PC-3 (cell line): ENCODE results near the gene ZNF462. TPM values are rescaled to one million over a fixed set of nuclear protein-coding genes. Genes with fewer than 3 reads are reported as not detected.

Experiments used
- ATAC-seq: fragments of 200-7000 bp; cut with Tn5 transposase; 2 replicates; pipeline ENCODE4 v1.9.1; 2020; ENCODE audit warnings: mild to moderate bottlenecking, moderate library complexity
- BruUV-seq: library from RNA; stranded (reverse); fragments of 400-500 nt; replicated peaks from 2 replicates; lab custom pipeline; 2021; lab: Mats Ljungman, UMichigan
- CTCF ChIA-PET: fragments of 300-600 bp; sonication (Branson Sonifier 250); formaldehyde crosslinking; loops from one replicate; lab custom pipeline; 2022; ENCODE audit warnings: antibody characterized with exemption; lab: Charles Lee
- POLR2A ChIA-PET: fragments of 300-600 bp; sonication (Branson Sonifier 250); formaldehyde crosslinking; loops from one replicate; lab custom pipeline; 2022; ENCODE audit warnings: antibody characterized with exemption; ENCODE audit not compliant: unreplicated experiment; lab: Charles Lee
- DNase-seq: peaks from one replicate; pipeline ENCODE4 v3.0.0-alpha.2; 2015
- H2AFZ ChIP-seq: fragments of 300-600 bp; sonication (generic); 2 replicates; pipeline ENCODE4 v1.6.0; 2016; ENCODE audit warnings: antibody characterized with exemption, low read length
- H3F3A ChIP-seq: fragments of 300-600 bp; sonication (generic); one replicate; pipeline ENCODE4 v1.6.0; 2017; ENCODE audit warnings: antibody characterized with exemption, low read length, control low read depth, mild to moderate bottlenecking; ENCODE audit not compliant: unreplicated experiment
- H3K27ac ChIP-seq: fragments of 300-600 bp; sonication (generic); 2 replicates; pipeline ENCODE4 v1.5.1; 2016; ENCODE audit warnings: mild to moderate bottlenecking, low read length
- H3K27me3 ChIP-seq: fragments of 300-600 bp; sonication (generic); 2 replicates; pipeline ENCODE4 v1.6.1; 2016; ENCODE audit warnings: low read length, mixed read lengths
- H3K36me3 ChIP-seq: fragments of 300-600 bp; sonication (generic); 2 replicates; pipeline ENCODE4 v1.6.1; 2016; ENCODE audit warnings: low read depth, mixed run types, low read length, mixed read lengths
- H3K4me1 ChIP-seq: fragments of 300-600 bp; sonication (generic); 2 replicates; pipeline ENCODE4 v1.5.1; 2016; ENCODE audit warnings: low read length; ENCODE audit not compliant: insufficient read depth
- H3K4me2 ChIP-seq: fragments of 300-600 bp; sonication (generic); 2 replicates; pipeline ENCODE4 v1.6.0; 2016; ENCODE audit warnings: low read length
- H3K4me3 ChIP-seq: fragments of 300-600 bp; sonication (generic); 2 replicates; pipeline ENCODE4 v1.5.1; 2016; ENCODE audit warnings: mild to moderate bottlenecking, low read length, mixed read lengths
- H3K79me2 ChIP-seq: fragments of 300-600 bp; sonication (generic); 2 replicates; pipeline ENCODE4 v1.6.1; 2017; ENCODE audit warnings: low read length, mixed read lengths
- H3K9ac ChIP-seq: fragments of 300-600 bp; sonication (generic); 2 replicates; pipeline ENCODE4 v1.6.0; 2016; ENCODE audit warnings: mild to moderate bottlenecking, low read length
- H3K9me2 ChIP-seq: fragments of 300-600 bp; sonication (generic); replicated peaks from 2 replicates; pipeline ENCODE4 v1.6.1; 2016; ENCODE audit warnings: mixed run types, low read length, mixed read lengths
- H3K9me3 ChIP-seq: fragments of 300-600 bp; sonication (generic); 2 replicates; pipeline ENCODE4 v1.6.1; 2016; ENCODE audit warnings: low read length, mixed read lengths
- H4K20me1 ChIP-seq: fragments of 300-600 bp; sonication (generic); 2 replicates; pipeline ENCODE4 v1.6.1; 2016; ENCODE audit warnings: low read length, mixed read lengths
- CTCF ChIP-seq: fragments of 300-600 bp; sonication (generic); conservative IDR thresholded peaks from 2 replicates; pipeline ENCODE4 v1.5.1; 2017; ENCODE audit warnings: antibody characterized with exemption, low read depth, mild to moderate bottlenecking, low read length
- EZH2 ChIP-seq: fragments of 300-600 bp; sonication (generic); IDR thresholded peaks from one replicate; pipeline ENCODE4 v1.6.1; 2017; ENCODE audit warnings: antibody characterized with exemption, mild to moderate bottlenecking, low read length; ENCODE audit not compliant: unreplicated experiment
- EZH2phosphoT487 ChIP-seq: fragments of 300-600 bp; sonication (generic); IDR thresholded peaks from 2 replicates; pipeline ENCODE4 v1.6.1; 2018; ENCODE audit warnings: mild to moderate bottlenecking, antibody characterized with exemption, low read length, borderline replicate concordance
- intact Hi-C: fragments of 100-400 bp; cut with micrococcal nuclease; formaldehyde crosslinking; loops from 2 replicates; pipeline ENCODE4 v1.9.0; 2023
- total RNA-seq: library from RNA; depleted of rRNA; stranded (reverse); fragments of >200 nt; gene quantifications from 2 replicates; pipeline ENCODE4 v1.2.3, GENCODE V29; 2014

Gene ZNF462
- total RNA-seq, 1 experiment from 2014 or later: 21.2 TPM

- TF ChIP-seq CTCF (no peak), EZH2 (no peak)
- Histone ChIP-seq H3K27me3 (no peaks in the 10 kb centered on the region), H3K4me2 (no peak overlapping the region), H3K36me3 (0 out of 2 replicates have a peak, but pooled peaks cover 2% of the 10 kb centered on the region), H3K79me2 (peaks cover 100% of the 10 kb centered on the region), H2AFZ (no peak overlapping the region), H3K9ac (no peak overlapping the region), H3K9me3 (no peaks in the 10 kb centered on the region), H3K27ac (no peak overlapping the region), H3K4me3 (no peak overlapping the region), H3K4me1 (peaks cover 43% of the 10 kb centered on the region), H4K20me1 (0 out of 2 replicates have a peak, but pooled peaks cover 2% of the 10 kb centered on the region), H3F3A (no peaks in the 10 kb centered on the region), H3K9me2 (no peaks in the 10 kb centered on the region)
- intact Hi-C loops: loop anchor here (10.0 kb wide), 1 partner anchor 306 kb away; no protein-coding TSS in a partner anchor
- POLR2A ChIA-PET: no interaction called here
- BruUV-seq: no TSS peak
- ATAC-seq (no peak), DNase-seq (no peak)
- CTCF ChIA-PET: no interaction called here
Observed at GRCh38 chr9:106868565-106868964, 5.6 kb downstream of the ZNF462 start.

GRCh38 chr9:106869028-106869427 lies 6.1 kb downstream of the ZNF462 start:
- H3K27ac ChIP-seq: no peak overlapping the region
- DNase-seq (no peak), ATAC-seq (no peak)
- ChIA-PET CTCF (no interaction called here), POLR2A (no interaction called here)
- TF ChIP-seq EZH2phosphoT487: no peak
- BruUV-seq: no TSS peak
- 0 out of 2 replicates have a peak, but pooled peaks cover 2% of the 10 kb centered on the region for H3K36me3 ChIP-seq
- peaks cover 43% of the 10 kb centered on the region for H3K4me1 ChIP-seq
- H3K9ac ChIP-seq: no peak overlapping the region
- no peaks in the 10 kb centered on the region for H3F3A ChIP-seq
- H3K27me3 ChIP-seq: no peaks in the 10 kb centered on the region
- H3K9me3 ChIP-seq: no peaks in the 10 kb centered on the region
- H3K79me2 ChIP-seq: peaks cover 100% of the 10 kb centered on the region
- no peak overlapping the region for H3K4me2 ChIP-seq
- intact Hi-C loops: loop anchor here (10.0 kb wide), 1 partner anchor 306 kb away; no protein-coding TSS in a partner anchor
- H3K9me2 ChIP-seq: no peaks in the 10 kb centered on the region
- H4K20me1 ChIP-seq: 0 out of 2 replicates have a peak, but pooled peaks cover 4% of the 10 kb centered on the region
- no peak overlapping the region for H2AFZ ChIP-seq
- no peak overlapping the region for H3K4me3 ChIP-seq

GRCh38 chr9:106869458-106869857 lies 6.5 kb downstream of the ZNF462 start:
- no peaks in the 10 kb centered on the region for H3F3A ChIP-seq
- intact Hi-C loops: loop anchor here (10.0 kb wide), 1 partner anchor 305 kb away; no protein-coding TSS in a partner anchor
- ChIA-PET CTCF (no interaction called here), POLR2A (no interaction called here)
- H3K36me3 ChIP-seq: 0 out of 2 replicates have a peak, but pooled peaks cover 2% of the 10 kb centered on the region
- H4K20me1 ChIP-seq: 0 out of 2 replicates have a peak, but pooled peaks cover 4% of the 10 kb centered on the region
- no peaks in the 10 kb centered on the region for H3K9me2 ChIP-seq
- no peak overlapping the region for H3K4me3 ChIP-seq
- no peak overlapping the region for H2AFZ ChIP-seq
- peaks cover 43% of the 10 kb centered on the region for H3K4me1 ChIP-seq
- no peaks in the 10 kb centered on the region for H3K9me3 ChIP-seq
- BruUV-seq: no TSS peak
- H3K27me3 ChIP-seq: no peaks in the 10 kb centered on the region
- no peak overlapping the region for H3K9ac ChIP-seq
- H3K27ac ChIP-seq: no peak overlapping the region
- H3K4me2 ChIP-seq: no peak overlapping the region
- no peak for ATAC-seq
- DNase-seq: peak; percentile 30
- peaks cover 100% of the 10 kb centered on the region for H3K79me2 ChIP-seq
- TF ChIP-seq EZH2 (no peak), EZH2phosphoT487 (no peak), CTCF (no peak)
